RPMI8226 (cell line): ENCODE measurements around the gene MPV17L2.
A peak's percentile ranks its signal among the peaks of the same experiment; 100 is the strongest.
"Not testable (repeated sequence)": the region's sequence is repeated elsewhere in the genome, so short reads cannot be mapped to it uniquely, and the experiment has no call there.

Experiments used
- DNase-seq: peaks from one replicate; pipeline ENCODE4 v3.0.0-alpha.2; 2015

The MPV17L2 gene

DNA sequence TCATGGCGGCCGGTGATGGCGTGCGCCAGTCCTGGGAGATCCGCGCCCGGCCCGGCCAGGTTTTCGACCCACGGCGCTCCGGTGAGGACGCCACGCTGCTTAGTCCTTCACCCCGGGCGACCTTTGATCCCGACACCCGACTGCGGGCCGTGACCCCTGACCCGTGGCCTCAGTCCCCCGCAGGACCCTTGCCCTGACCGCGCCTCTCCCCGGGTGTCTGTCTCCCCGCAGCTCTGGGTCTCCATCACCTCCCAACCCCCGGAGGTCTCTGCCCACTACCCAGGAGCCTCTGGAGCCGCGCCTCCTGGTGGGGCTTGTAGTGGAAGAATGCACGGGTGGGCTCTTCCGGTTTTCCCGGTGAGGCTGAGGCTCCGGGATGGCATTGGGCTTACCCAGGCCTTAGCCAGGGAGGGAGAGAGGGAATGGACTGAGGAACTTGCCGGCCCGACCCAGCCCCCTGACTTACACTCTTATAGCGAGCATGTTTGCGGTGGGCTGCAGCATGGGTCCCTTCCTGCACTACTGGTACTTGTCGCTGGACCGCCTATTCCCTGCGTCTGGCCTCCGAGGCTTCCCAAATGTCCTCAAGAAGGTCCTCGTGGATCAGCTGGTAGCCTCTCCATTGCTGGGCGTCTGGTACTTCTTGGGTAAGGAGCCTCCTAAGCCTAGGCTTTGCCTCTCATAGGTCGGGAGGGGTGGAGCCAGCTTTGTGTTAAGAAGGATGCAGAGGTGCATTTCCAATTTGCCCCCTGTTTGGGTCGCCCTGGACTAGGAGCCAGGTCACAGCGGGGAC lies 566 bp downstream of the MPV17L2 start:
- no peak for DNase-seq

DNA sequence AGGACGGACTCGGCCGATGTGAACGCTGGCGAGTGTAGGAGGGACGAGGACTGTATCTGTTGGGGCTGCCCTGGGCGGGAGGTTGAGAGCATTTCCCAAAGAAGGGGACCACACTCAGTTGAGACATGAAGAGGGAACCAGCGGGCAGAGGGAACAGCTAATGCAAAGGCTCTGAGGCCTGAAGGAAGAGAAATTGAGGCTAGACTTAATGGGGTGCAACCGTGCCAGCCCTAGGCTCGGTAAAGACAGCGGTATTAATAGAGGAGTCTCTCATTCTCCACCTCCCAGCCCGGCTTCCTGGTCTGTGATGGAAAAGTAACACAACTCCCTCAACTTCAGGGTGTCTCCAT lies 1.1 kb downstream of the MPV17L2 start:
- no peak for DNase-seq

DNA sequence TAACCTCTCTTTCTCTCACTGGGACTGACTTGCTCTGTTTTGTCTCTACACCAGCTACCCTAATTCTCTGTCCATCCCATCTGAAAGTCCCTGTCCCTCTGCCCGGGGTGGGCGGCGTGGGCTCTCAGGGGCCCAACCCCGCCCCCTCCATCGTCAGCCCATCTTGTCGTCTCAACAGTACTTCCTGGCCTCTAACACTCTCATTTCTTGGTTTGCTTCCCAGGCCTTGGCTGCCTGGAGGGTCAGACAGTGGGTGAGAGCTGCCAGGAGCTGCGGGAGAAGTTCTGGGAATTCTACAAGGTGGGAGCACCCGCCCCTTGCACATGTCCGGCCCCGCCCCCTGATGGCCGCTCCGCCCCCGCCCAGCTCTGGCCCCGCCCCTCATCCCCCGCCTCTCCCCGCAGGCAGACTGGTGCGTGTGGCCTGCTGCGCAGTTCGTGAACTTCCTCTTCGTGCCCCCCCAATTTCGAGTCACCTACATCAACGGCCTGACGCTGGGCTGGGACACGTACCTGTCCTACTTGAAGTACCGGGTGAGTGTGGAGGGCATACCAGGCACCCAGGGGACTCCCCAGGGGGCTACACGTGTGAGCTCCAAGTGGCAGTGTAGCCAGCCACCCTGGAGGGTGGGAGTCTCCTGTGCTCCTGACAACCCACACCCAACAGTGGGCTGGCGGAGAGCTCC lies 1.7 kb downstream of the MPV17L2 start:
- DNase-seq: no peak

DNA sequence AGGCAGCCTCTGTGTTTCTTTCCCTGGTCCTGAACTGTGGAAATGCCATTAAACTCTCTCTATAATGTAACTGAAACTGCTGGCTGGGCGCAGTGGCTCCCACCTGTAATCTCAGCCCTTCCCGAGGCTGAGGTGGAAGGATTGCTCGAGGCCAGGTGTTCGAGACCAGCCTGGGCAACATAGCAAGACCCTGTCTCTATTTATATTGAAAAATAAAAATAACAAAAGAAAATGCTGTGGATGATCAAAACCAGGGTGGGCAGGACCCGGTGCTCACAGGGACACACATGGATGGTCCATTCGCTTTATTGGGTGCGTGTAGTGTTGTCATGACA lies 3.5 kb downstream of the MPV17L2 start:
- no peak for DNase-seq

DNA sequence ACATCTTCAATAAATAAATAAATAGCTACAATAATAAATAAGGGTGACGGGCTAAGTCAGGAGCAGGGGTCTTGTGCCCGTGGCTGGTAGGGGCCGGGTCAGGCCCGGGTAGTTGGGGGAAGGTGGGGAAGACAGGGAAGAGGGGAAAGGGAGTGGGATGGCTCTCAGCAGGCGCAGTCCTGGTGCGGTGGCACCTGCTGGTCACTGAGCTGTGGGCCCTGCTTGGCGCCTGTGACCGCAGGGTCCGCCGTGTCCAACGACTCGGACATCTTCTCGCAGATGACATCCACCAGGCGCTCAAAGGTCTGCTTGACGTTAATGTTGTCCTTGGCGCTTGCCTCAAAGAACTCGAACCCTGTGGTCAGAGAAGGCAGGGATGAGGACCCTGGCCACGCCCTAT lies 4.3 kb downstream of the MPV17L2 start:
- no peak for DNase-seq

DNA sequence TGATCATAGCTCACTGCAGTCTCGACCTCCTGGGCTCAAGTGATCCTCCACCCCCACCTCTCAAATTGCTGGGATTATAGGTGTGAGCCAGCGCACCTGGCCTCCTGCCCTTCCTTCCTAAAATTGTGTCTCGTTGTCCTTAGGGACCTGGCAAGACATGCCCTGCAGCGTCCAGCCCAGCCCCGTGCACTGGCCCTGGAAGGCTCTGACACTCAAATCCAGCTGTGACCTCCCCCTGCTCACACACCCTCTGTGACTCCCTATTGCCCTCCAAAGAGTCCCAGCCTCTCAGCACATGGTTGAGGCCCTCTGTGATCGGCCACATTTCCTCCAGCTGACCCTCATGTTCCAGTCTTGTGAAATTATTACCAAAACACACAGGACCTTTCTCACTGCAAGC lies 4.9 kb downstream of the MPV17L2 start:
- no peak for DNase-seq

DNA sequence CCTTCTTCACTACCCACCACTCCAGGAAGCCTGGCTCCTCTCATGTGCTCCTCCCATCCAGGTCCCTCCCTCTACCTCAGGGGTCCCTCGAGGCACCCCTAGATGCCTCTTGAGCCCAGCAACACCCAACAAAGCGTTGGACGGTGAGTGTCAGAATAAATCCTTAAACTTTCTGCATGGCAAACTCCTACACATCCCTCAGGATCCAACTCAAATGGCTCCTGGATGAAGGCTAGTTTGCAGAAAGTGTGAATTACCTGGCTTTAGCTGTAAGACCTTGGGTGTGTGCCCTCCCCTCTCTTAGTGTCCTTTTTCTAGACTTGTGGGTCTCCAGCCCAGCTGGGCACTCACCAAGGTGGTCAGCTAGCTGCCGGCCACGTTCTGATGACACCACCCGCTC lies 5.4 kb downstream of the MPV17L2 start:
- no peak for DNase-seq

DNA sequence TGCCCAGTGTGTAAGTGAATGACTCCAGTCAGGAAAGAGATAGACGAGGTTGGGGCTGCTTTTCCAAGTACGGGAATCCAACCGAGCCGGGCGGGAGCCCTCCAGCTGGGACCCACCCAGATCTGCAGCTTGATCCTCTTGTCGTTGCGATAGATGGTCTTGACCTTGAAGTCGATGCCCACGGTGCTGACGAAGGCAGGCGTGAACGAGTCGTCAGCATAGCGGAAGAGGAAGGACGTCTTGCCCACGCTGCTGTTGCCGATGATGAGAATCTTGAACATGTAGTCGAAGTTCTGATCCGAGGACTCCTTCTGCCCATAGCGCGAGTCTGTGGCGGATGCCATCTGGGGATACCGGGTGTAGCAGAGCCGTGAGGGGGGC lies 9.4 kb downstream of the MPV17L2 start:
- DNase-seq: no peak

DNA sequence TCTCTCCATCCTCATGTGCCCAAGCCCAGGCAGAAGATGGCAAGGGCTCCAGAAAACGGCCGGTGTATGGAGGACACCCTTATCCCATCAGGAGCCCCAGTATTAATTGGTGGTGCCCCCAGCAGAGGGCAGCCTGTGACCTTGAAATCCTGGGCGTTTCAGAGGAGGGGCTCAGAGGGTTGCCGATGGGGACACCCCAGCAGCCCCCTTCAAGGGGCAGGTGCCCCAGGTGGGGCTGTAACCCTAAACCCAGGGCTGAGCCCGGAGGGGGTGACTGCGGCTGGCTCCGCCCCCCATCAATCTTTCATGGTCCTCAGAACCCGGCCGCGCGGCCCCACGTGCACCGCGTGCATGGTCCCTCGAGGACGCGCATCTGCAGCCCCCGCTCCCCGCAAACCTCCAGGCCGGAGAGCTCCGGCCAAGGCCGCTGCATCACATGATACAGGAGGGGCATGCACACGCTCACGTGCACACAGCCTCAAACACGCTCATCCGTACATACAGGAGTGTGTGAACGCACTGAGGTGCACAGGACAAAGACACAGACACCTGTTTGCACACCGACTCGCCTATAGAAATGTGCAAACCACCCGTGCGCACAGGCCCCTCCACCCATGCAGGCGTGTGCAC lies 9.9 kb downstream of the MPV17L2 start:
- DNase-seq: peak; percentile 55

DNA sequence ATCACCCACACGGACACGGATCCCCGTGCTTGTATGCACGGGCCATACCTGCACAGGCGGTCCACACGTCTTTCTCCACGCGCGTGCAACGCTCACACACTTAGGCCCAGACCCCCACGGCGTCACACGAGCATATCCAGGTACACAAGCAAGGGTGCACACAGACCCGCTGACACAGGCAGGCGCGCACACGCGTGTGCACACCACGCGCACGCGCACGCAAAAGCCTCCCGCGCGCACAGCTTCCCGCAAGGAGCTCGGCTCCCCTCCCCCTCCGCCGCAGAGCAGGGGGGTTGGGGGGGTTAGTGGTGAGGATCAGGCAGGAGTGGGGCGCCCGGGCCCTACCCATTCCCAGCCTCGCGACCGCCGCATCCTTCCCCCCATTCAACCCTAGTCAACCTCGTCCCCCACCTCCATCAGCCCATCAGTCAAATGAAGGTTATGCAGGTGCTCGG lies 10.4 kb downstream of the MPV17L2 start:
- peak; percentile 58 for DNase-seq

DNA sequence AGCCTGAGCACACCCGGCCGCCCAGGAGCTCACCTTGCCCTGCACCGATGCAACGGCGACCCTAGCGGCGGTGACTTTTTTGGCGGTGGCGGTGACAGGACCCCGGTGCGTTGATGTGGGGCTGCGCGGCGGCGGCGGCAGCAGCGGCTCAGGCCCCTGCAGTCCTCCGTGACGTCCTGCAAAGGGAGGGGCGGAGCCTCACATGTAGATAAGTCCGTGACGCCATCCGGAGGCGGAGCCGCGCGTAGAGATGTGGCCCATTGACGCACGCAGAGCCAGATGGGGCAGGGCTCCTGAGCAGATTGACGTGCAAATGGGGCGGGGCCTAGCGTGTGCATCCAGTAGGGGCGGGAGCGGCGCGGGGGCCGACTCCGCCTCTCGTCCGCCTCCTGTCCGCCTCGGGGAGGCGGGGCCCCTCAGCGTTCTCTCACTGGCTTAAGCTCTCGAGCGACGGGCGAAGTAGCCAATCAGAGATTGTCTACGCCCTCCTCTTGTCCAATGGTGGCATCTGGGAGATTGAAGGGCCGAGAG lies 10.9 kb downstream of the MPV17L2 start, which contains the start of gene RAB3A:
TSS of gene RAB3A (minus strand) at position 180 of the 531 bp plus-strand sequence. CDS start 1,302 bp downstream, outside the sequence.
- DNase-seq: peak; percentile 100

DNA sequence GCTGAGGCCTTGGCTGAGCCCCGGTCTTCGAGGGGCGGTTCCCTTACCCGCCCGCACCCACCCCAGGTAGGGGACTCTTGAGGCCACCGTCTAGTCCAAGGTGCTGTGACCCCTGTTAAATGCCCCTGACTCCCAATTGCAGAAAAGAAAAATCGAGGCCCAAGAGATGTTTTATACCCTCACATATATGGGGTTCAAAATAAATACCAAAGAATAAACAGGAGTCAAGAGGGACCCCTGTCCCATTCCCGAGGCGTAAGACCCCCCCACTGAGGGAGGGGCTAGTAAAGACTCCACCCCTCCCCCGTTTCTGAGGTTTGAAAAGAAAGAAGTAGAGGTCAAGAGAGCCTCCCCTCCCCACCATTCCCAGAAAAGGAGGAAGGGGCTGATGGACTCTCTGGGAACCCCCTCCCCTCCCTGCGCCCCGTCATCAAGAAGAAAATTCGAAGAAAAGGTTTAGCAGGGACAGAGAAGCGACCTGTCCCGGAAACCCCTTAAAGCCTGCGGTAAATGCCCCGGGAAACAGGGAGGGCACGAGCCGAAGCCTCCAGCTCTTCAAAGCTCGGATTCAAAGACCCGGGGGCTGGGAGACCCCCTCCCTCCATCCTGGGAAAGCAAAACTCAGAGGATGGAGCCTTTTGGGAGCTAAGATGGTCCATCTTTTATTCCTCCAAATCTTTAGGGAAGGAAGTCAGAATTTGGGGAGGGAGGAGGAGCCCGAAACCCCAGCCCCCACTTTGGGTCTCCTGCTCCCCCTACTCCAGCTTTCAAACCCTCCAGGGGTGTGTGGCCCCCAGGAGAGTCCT lies 11.6 kb downstream of the MPV17L2 start:
- no peak for DNase-seq

DNA sequence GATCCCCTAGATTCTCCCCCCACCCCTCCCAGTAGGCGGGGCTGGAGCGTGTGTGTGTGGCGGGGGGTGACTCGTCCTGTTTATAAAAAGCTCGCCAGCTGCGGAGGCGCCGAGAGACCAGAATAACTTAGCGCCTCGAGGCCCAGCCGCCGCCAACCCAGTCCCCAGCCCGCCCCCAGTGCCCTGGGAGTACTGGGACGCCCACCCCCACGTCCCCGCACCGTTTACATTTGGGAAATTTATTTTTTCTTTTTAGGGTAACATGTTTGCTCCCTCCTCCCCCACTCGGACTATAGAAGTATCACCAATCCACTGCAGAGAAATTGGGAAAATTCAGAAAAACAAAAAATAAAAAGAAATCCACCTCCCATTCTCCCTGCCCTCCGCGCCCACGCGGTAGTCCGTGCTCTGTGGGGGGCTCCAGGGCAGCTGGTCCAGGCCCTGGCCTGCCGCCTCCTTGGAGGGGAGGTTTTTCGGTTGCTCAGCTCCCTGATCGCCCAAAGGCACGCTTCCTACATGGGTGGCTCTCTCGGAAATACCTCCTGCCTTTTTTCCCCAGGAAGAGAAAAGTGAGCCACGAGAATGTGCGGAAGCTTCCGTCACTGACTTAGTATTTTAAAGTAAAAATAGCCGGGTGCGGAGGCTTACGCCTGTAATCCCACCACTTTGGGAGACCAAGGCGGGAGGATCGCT lies 12.3 kb downstream of the MPV17L2 start:
- DNase-seq: peak; percentile 87

DNA sequence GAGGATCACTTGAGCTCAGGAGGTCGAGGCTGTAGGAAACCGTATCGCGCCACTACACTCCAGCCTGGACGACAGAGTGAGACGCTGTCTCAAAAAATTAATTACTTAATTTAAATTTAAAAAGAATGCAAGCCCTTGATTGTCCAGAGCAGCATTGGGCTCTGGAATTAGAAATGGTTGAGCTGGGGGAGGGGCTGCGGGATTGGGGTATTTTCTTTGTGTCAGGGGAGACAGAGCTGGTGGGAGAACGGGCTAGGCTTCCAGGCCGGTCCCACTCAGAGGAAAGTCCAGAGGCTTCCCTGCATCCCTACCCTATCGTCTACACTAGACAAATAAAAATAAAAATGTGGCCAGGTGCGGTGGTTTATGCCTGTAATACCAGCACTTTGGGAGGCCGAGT lies 13.0 kb downstream of the MPV17L2 start:
- DNase-seq: no peak

DNA sequence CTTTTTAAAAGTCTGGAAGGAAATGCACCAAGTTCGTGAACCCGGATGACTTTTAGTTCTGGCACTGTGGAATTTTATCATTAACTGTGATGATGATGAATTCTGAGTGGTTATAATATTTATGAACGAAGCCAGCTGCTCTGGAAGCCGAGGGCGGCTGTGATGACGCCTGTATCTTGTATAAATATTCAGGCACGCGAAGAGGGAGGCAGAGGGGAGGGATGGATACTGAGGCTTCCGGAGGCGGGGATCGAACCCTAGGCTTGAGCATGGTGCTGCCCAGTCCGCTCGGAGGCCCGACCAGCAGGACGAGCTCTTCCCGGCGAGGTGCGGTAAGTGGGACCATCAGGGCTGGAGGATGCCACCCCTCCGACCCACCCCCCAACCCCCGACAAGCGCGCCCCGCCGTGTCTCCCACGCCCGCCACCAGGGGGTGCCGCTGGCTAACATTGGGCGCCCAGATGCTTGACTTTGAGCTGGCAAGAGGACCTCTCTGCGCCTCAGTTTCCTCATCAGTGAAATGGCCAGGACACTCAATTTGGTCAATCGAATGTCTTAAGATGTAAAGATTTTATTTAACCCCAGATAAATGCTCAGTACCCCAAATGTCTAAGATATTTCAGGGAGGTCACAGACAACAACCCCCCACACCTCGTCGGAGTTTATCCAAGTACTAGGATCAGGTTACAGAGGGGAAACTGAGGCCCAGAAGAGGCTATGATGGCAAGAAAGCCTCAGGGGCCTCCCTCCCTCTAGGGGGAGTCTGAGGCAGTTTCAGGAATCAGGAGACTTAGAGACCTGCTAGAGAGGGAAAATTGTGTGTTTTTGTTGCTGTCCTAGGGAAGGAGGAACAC lies 15.3 kb downstream of the MPV17L2 start:
- peak; percentile 47 for DNase-seq

DNA sequence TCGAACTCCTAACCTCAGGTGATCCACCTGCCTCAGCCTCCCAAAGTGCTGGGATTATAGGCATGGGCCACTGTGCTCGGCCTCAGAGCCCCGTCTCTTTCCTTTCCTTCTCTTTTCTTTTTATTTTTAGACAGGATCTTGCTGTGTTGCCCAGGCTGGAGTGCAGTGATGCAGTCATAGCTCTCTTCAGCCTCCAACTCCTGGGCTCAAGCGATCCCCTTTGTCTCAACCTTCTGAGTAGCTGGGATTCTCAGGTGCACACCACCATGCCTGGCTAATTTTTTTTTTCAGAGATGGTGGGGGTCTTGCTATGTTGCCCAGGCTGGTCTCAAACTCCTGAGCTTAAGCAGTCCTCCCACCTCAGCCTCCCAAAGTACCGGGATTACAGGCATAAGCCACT lies 16.9 kb downstream of the MPV17L2 start:
- not testable (repeated sequence) for DNase-seq

DNA sequence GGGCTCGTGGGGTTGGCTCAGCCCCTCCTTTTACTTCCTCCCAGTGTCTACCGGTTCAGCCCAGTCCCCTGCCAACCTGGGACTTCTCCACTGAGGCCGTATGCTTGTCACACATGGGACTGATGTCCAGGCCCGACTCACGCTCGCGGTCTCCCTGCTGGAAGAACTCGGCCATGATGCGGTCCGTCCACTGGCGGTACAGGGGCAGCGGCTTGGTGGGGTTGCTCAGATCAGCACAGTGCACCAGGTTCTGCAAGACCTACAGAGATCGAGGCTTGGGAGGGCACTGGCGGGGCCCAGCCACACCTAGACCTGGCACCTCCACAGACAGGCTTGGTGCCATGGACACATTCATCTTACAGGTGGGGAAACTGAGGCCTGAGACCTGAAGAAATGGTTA lies 18.7 kb downstream of the MPV17L2 start:
- DNase-seq: no peak

DNA sequence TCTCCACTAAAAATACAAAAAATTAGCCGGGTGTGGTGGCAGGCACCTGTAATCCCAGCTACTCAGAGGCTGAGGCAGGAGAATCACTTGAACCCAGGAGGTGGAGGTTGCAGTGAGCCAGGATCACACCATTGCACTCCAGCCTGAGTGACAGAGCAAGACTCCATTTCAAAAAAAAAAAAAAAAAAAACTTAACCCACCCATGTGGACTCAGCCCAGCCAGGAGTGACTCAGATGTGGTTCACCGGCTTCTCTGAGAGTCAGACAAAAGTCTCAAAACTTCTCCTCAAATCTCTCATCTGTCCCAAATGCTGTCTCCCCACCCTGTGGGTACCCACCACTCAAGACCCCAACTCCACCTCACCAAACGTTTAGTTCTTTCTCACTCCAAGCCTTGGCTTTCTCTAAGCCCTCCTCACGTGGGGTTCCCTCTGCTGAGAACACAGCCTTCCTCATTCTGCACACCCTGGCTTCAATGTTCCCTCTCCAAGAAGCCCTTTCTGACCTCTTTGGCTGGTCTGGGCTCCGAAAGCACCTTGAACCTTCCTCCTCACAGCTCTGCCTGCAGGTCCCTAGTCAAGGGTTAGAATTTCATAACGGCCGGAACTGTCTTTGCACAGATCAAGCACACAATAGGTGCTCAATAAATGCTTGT lies 21.9 kb downstream of the MPV17L2 start:
- no peak for DNase-seq

DNA sequence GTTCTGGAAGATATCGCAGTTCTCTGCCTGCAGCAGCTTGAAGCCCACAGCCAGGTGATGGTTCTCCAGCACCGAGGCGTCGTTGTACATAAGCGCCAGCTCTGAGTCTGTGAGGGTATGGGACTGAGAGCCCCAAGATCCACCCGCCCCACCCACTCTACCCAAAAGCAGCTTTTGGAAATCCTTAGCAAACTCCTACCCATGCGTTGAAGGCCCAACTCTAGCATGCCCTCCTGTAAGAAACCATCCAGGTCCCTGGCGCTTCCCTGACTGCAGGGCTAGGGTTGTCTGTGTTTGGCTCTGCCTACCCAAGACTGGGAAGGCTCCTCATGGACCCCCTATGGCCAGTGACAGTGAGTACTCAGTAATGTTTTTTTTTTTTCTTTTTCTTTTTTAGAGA lies 23.8 kb downstream of the MPV17L2 start:
- no peak for DNase-seq

DNA sequence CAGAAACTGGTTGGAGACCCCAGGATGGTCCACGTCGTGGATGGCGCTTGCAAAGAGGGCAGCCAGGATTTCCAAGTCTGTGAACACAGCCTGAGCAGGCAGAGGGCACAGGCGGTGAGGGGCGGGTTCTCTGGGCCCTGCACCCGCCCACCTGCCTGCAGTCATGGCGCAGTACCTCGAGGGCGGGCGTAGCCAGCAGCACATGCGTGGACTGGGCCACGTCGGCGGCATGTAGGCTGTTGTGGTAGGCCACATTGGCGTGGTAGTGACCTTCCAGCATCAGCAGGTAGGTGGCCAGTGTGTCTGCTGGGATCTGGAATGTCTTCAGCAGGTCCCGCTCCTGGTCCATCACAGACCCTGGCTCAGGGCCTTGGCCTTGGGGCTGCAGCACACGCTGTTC lies 25.1 kb downstream of the MPV17L2 start:
- DNase-seq: no peak

DNA sequence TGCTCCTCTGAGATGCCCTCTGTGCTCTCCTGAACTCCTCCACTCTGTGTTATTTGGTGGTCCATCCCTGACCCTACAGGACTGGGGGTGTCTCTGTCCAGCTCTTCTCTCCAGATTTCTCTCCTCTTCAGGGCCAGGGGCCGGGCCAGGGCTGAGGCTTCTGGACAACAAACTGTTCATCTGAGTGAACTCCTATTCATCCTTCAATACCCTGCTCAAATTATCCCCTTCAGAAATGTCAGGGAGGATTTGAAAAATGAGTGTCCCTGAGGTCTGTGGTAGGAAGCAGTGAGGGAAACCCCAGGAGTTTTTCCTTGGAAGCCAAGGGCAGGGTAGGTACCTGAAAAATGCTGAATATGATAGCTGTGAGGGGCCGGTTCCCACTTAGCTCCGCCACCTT lies 25.6 kb downstream of the MPV17L2 start:
- no peak for DNase-seq
